ENCODE data around the gene CACNA2D3. TPM values are rescaled to one million over a fixed set of nuclear protein-coding genes. Genes with fewer than 3 reads are reported as not detected.

CACNA2D3 gene
- total and polyA plus RNA-seq, 4 donors: 0.06 to 0.37 (median 0.08) TPM; not detected in 1

DNA sequence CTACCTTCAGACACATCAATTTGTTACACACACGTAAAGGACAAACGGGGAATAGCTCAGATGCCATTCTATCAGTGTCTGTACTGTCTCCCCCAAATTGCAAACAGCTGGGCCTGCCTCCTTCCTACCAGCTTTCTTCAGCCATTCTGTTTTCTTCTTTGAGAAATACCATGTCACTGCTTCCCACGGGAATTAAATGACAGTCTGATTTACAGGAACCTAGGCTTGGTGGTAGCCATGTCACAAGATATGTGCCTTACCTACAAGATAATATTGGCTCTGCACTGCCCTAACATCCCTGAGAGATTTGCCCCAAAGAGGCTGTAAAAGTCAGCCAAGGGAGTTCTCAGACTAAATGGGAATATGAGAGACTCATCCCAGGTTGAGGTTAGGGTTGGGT, 497.2 kb downstream of the CACNA2D3 start:
- 71% methylated on average over 3 of the region's 3 CpGs for WGBS
- H3K27me3 ChIP-seq (ENCODE audit: control insufficient read depth in 4 of 4, insufficient read depth in 4 of 4, low read length in 3 of 4): peaks cover 0 to 2% (median 0%) of the 10 kb centered on the region in 4 donors
- DNase-seq (ENCODE audit: low spot score): no peak

DNA sequence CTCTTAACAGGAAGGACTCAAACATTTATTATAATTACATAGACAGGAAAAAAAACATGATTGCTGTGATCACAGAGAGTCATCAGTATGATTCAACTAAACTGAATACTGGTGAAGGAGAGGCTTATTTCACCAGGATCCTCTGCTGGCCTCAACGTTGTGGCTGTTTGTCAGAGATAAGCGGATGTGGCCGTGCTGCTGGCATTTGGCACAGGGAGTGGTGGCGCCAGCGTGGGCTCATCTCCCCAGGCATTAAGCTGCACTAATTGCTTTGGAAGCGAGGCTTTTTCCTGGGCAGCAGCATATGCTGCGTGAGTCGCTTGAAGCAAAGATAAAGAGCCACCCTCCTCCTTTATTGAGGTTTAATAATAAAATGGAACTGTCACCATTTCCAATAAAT, 498.8 kb downstream of the CACNA2D3 start:
- TF ChIP-seq, protein P1, sequence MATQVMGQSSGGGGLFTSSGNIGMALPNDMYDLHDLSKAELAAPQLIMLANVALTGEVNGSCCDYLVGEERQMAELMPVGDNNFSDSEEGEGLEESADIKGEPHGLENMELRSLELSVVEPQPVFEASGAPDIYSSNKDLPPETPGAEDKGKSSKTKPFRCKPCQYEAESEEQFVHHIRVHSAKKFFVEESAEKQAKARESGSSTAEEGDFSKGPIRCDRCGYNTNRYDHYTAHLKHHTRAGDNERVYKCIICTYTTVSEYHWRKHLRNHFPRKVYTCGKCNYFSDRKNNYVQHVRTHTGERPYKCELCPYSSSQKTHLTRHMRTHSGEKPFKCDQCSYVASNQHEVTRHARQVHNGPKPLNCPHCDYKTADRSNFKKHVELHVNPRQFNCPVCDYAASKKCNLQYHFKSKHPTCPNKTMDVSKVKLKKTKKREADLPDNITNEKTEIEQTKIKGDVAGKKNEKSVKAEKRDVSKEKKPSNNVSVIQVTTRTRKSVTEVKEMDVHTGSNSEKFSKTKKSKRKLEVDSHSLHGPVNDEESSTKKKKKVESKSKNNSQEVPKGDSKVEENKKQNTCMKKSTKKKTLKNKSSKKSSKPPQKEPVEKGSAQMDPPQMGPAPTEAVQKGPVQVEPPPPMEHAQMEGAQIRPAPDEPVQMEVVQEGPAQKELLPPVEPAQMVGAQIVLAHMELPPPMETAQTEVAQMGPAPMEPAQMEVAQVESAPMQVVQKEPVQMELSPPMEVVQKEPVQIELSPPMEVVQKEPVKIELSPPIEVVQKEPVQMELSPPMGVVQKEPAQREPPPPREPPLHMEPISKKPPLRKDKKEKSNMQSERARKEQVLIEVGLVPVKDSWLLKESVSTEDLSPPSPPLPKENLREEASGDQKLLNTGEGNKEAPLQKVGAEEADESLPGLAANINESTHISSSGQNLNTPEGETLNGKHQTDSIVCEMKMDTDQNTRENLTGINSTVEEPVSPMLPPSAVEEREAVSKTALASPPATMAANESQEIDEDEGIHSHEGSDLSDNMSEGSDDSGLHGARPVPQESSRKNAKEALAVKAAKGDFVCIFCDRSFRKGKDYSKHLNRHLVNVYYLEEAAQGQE (IDR thresholded peaks at IDR 0.05): no peak
- TF ChIP-seq HNF4G (IDR thresholded peaks at IDR 0.05) (no peak), NR2F2 (IDR thresholded peaks at IDR 0.05) (no peak), FOXA1 (IDR thresholded peaks at IDR 0.05) (no peak), GABPA (IDR thresholded peaks at IDR 0.05 in 1 of 2, conservative IDR thresholded peaks at IDR 0.05 in 1 of 2) (no peak), RAD21 (IDR thresholded peaks at IDR 0.05) (no peak), JUND (IDR thresholded peaks at IDR 0.05) (no peak), FOXA2 (IDR thresholded peaks at IDR 0.05) (no peak), HNF4A (conservative IDR thresholded peaks at IDR 0.05) (no peak), YY1 (IDR thresholded peaks at IDR 0.05) (no peak), SP1 (IDR thresholded peaks at IDR 0.05) (no peak), EGR1 (IDR thresholded peaks at IDR 0.05; ENCODE audit: low read depth in 2 of 2) (no peak), RXRA (IDR thresholded peaks at IDR 0.05) (no peak)
- TF ChIP-seq, protein P2, sequence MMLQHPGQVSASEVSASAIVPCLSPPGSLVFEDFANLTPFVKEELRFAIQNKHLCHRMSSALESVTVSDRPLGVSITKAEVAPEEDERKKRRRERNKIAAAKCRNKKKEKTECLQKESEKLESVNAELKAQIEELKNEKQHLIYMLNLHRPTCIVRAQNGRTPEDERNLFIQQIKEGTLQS (IDR thresholded peaks at IDR 0.05): no peak
- TF ChIP-seq, protein P3, sequence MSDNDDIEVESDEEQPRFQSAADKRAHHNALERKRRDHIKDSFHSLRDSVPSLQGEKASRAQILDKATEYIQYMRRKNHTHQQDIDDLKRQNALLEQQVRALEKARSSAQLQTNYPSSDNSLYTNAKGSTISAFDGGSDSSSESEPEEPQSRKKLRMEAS (IDR thresholded peaks at IDR 0.05): no peak
- TF ChIP-seq, protein P4, sequence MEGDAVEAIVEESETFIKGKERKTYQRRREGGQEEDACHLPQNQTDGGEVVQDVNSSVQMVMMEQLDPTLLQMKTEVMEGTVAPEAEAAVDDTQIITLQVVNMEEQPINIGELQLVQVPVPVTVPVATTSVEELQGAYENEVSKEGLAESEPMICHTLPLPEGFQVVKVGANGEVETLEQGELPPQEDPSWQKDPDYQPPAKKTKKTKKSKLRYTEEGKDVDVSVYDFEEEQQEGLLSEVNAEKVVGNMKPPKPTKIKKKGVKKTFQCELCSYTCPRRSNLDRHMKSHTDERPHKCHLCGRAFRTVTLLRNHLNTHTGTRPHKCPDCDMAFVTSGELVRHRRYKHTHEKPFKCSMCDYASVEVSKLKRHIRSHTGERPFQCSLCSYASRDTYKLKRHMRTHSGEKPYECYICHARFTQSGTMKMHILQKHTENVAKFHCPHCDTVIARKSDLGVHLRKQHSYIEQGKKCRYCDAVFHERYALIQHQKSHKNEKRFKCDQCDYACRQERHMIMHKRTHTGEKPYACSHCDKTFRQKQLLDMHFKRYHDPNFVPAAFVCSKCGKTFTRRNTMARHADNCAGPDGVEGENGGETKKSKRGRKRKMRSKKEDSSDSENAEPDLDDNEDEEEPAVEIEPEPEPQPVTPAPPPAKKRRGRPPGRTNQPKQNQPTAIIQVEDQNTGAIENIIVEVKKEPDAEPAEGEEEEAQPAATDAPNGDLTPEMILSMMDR (IDR thresholded peaks at IDR 0.05; ENCODE audit: low read depth, low read length, missing input control): no peak
- TF ChIP-seq, protein P5, sequence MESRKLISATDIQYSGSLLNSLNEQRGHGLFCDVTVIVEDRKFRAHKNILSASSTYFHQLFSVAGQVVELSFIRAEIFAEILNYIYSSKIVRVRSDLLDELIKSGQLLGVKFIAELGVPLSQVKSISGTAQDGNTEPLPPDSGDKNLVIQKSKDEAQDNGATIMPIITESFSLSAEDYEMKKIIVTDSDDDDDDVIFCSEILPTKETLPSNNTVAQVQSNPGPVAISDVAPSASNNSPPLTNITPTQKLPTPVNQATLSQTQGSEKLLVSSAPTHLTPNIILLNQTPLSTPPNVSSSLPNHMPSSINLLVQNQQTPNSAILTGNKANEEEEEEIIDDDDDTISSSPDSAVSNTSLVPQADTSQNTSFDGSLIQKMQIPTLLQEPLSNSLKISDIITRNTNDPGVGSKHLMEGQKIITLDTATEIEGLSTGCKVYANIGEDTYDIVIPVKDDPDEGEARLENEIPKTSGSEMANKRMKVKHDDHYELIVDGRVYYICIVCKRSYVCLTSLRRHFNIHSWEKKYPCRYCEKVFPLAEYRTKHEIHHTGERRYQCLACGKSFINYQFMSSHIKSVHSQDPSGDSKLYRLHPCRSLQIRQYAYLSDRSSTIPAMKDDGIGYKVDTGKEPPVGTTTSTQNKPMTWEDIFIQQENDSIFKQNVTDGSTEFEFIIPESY (IDR thresholded peaks at IDR 0.05): no peak
- H3K27me3 ChIP-seq (ENCODE audit: control insufficient read depth in 4 of 4, insufficient read depth in 4 of 4, low read length in 3 of 4): peaks cover 0 to 2% (median 0%) of the 10 kb centered on the region in 4 donors
- no peak for DNase-seq (ENCODE audit: low spot score)
- no peaks in the 10 kb centered on the region for H3K36me3 ChIP-seq (ENCODE audit: control insufficient read depth in 4 of 4, insufficient read depth in 3 of 4, low read depth in 1 of 4, low read length in 3 of 4)
- H3K4me1 ChIP-seq (ENCODE audit: control insufficient read depth in 4 of 4, insufficient read depth in 4 of 4, low read length in 3 of 4): no peaks in the 10 kb centered on the region
- H3K4me3 ChIP-seq (ENCODE audit: low read depth in 1 of 3, low read length in 3 of 3): no peak overlapping the region
- no peaks in the 10 kb centered on the region for H3K9me3 ChIP-seq (ENCODE audit: control insufficient read depth in 4 of 4, low read length in 3 of 4)
- no peak overlapping the region for H3K27ac ChIP-seq (ENCODE audit: low read depth in 1 of 2, low read length in 2 of 2)
- H3K9ac ChIP-seq (ENCODE audit: low read depth in 1 of 2, low read length in 2 of 2): no peak overlapping the region
- 81% methylated on average over 8 of the region's 8 CpGs for WGBS

More for the DNA sequence above, 497.2 kb downstream of the CACNA2D3 start:
- H3K36me3 ChIP-seq (ENCODE audit: control insufficient read depth in 4 of 4, insufficient read depth in 3 of 4, low read depth in 1 of 4, low read length in 3 of 4): no peaks in the 10 kb centered on the region
- no peak overlapping the region for H3K4me3 ChIP-seq (ENCODE audit: low read depth in 1 of 3, low read length in 3 of 3)
- H3K27ac ChIP-seq (ENCODE audit: low read depth in 1 of 2, low read length in 2 of 2): no peak overlapping the region
- H3K4me1 ChIP-seq (ENCODE audit: control insufficient read depth in 4 of 4, insufficient read depth in 4 of 4, low read length in 3 of 4): no peaks in the 10 kb centered on the region
- H3K9ac ChIP-seq (ENCODE audit: low read depth in 1 of 2, low read length in 2 of 2): no peak overlapping the region
- H3K9me3 ChIP-seq (ENCODE audit: control insufficient read depth in 4 of 4, low read length in 3 of 4): no peaks in the 10 kb centered on the region
- no peak for TF ChIP-seq RAD21 (IDR thresholded peaks at IDR 0.05)
- no peak for TF ChIP-seq FOXA1 (IDR thresholded peaks at IDR 0.05)
- TF ChIP-seq NR2F2 (IDR thresholded peaks at IDR 0.05): no peak
- TF ChIP-seq, protein P2 (IDR thresholded peaks at IDR 0.05): no peak
- TF ChIP-seq TAF1 (conservative IDR thresholded peaks at IDR 0.05): no peak
- no peak for TF ChIP-seq SP1 (IDR thresholded peaks at IDR 0.05)
